H9 (cell line): ENCODE measurements around the gene MSI2. TPM values are rescaled to one million over a fixed set of nuclear protein-coding genes. Genes with fewer than 3 reads are reported as not detected.

Experiments used
- DNase-seq: peaks from one replicate; pipeline ENCODE4 v3.0.0-alpha.2; 2017
- H2AFZ ChIP-seq: one replicate; pipeline ENCODE4 v1.6.1; 2013; ENCODE audit warnings: mild to moderate bottlenecking, low read length, control low read depth, moderate library complexity
- H2AK5ac ChIP-seq: 2 replicates; pipeline ENCODE4 v1.6.1; 2013; ENCODE audit warnings: low read length, control low read depth, mixed read lengths; ENCODE audit not compliant: insufficient read length
- H2BK120ac ChIP-seq: one replicate; pipeline ENCODE4 v1.6.1; 2013; ENCODE audit warnings: low read depth, mild to moderate bottlenecking, low read length, control low read depth, inconsistent platforms; ENCODE audit not compliant: poor library complexity, severe bottlenecking
- H2BK12ac ChIP-seq: 2 replicates; pipeline ENCODE4 v1.6.1; 2013; ENCODE audit warnings: low read length, control low read depth, mixed read lengths, low read depth; ENCODE audit not compliant: insufficient read length
- H2BK15ac ChIP-seq: 2 replicates; pipeline ENCODE4 v1.6.1; 2013; ENCODE audit warnings: low read depth, low read length, control low read depth
- H2BK20ac ChIP-seq: one replicate; pipeline ENCODE4 v1.6.1; 2013; ENCODE audit warnings: low read depth, mild to moderate bottlenecking, low read length, control low read depth, inconsistent platforms; ENCODE audit not compliant: poor library complexity, severe bottlenecking
- H2BK5ac ChIP-seq: 2 replicates; pipeline ENCODE4 v1.6.1; 2013; ENCODE audit warnings: low read length, control low read depth, mixed read lengths; ENCODE audit not compliant: insufficient read length
- H3K14ac ChIP-seq: 2 replicates; pipeline ENCODE4 v1.6.1; 2013; ENCODE audit warnings: low read length, control low read depth; ENCODE audit not compliant: insufficient read depth
- H3K18ac ChIP-seq: 2 replicates; pipeline ENCODE4 v1.6.1; 2013; ENCODE audit warnings: low read depth, mild to moderate bottlenecking, mixed read lengths, low read length, control low read depth; ENCODE audit not compliant: insufficient read length
- H3K23ac ChIP-seq: 2 replicates; pipeline ENCODE4 v1.6.1; 2013; ENCODE audit warnings: low read length, control low read depth, mixed read lengths, low read depth; ENCODE audit not compliant: insufficient read length
- H3K23me2 ChIP-seq: 2 replicates; pipeline ENCODE4 v1.6.1; 2013; ENCODE audit warnings: low read depth, mild to moderate bottlenecking, mixed read lengths, low read length, control low read depth; ENCODE audit not compliant: insufficient read length, poor library complexity, severe bottlenecking
- H3K27ac ChIP-seq: 2 replicates; pipeline ENCODE4 v1.5.1; 2013; ENCODE audit warnings: low read length, control low read depth, mixed read lengths, low read depth; ENCODE audit not compliant: insufficient read length
- H3K27me3 ChIP-seq: 2 replicates; pipeline ENCODE4 v1.6.1; 2013; ENCODE audit warnings: low read length, control low read depth, inconsistent platforms; ENCODE audit not compliant: insufficient read depth
- H3K4ac ChIP-seq: 2 replicates; pipeline ENCODE4 v1.6.1; 2013; ENCODE audit warnings: low read depth, mild to moderate bottlenecking, control low read depth, inconsistent platforms, low read length, moderate library complexity
- H3K4me1 ChIP-seq: 2 replicates; pipeline ENCODE4 v1.6.1; 2013; ENCODE audit warnings: low read length, control low read depth, inconsistent platforms; ENCODE audit not compliant: insufficient read depth
- H3K4me2 ChIP-seq: 2 replicates; pipeline ENCODE4 v1.6.1; 2013; ENCODE audit warnings: low read length, control low read depth, mixed read lengths; ENCODE audit not compliant: insufficient read length, insufficient read depth
- H3K56ac ChIP-seq: 2 replicates; pipeline ENCODE4 v1.6.1; 2013; ENCODE audit warnings: low read depth, mild to moderate bottlenecking, mixed read lengths, low read length, control low read depth; ENCODE audit not compliant: insufficient read length
- H3K79me1 ChIP-seq: 2 replicates; pipeline ENCODE4 v1.6.1; 2013; ENCODE audit warnings: low read depth, mild to moderate bottlenecking, moderate library complexity, low read length, control low read depth, inconsistent platforms; ENCODE audit not compliant: insufficient read depth, poor library complexity, severe bottlenecking
- H3K79me2 ChIP-seq: 2 replicates; pipeline ENCODE4 v1.6.1; 2013; ENCODE audit warnings: low read length, control low read depth, inconsistent platforms; ENCODE audit not compliant: insufficient read depth
- H3K9ac ChIP-seq: 2 replicates; pipeline ENCODE4 v1.6.1; 2013; ENCODE audit warnings: low read length, control low read depth, mixed read lengths; ENCODE audit not compliant: insufficient read length; ENCODE audit errors: extremely low read depth
- H3K9me3 ChIP-seq: one replicate; pipeline ENCODE4 v1.6.1; 2013; ENCODE audit warnings: low read depth, low read length, inconsistent platforms; ENCODE audit not compliant: control insufficient read depth
- H3T11ph ChIP-seq: one replicate; pipeline ENCODE4 v1.6.1; 2013; ENCODE audit warnings: mild to moderate bottlenecking, low read length, control low read depth, inconsistent platforms
- H4K20me1 ChIP-seq: one replicate; pipeline ENCODE4 v1.6.1; 2013; ENCODE audit not compliant: control insufficient read depth, insufficient read length, insufficient read depth
- H4K5ac ChIP-seq: 2 replicates; pipeline ENCODE4 v1.6.1; 2013; ENCODE audit warnings: low read depth, mild to moderate bottlenecking, mixed read lengths, low read length, control low read depth; ENCODE audit not compliant: insufficient read length
- H4K8ac ChIP-seq: replicated peaks from 2 replicates; pipeline ENCODE4 v1.6.1; 2013; ENCODE audit warnings: low read length, control low read depth, mixed read lengths, low read depth; ENCODE audit not compliant: insufficient read length
- H4K91ac ChIP-seq: 2 replicates; pipeline ENCODE4 v1.6.1; 2013; ENCODE audit warnings: low read depth, mild to moderate bottlenecking, moderate library complexity, mixed read lengths, low read length, control low read depth; ENCODE audit not compliant: insufficient read length
- H3K27ac Mint-ChIP-seq, 3 experiments: 2 replicates in 2 of 3; 3 replicates in 1 of 3; pipeline ENCODE4 v1.8.0; 2020 to 2021; ENCODE audit warnings: mixed read lengths in 3 of 3, mild to moderate bottlenecking in 1 of 3, moderate library complexity in 1 of 3
- H3K27me3 Mint-ChIP-seq: 2 replicates; pipeline ENCODE4 v1.8.0; 2021; ENCODE audit warnings: low read depth, mild to moderate bottlenecking, moderate library complexity, mixed read lengths
- H3K36me3 Mint-ChIP-seq, 3 experiments: 2 replicates in 2 of 3; 3 replicates in 1 of 3; pipeline ENCODE4 v1.8.0; 2020 to 2021; ENCODE audit warnings: low read depth in 3 of 3, mixed read lengths in 3 of 3; ENCODE audit not compliant: insufficient read depth in 1 of 3
- H3K4me1 Mint-ChIP-seq, 2 experiments: 2 replicates each; pipeline ENCODE4 v1.8.0; 2020; ENCODE audit warnings: mixed read lengths in 2 of 2
- H3K4me3 Mint-ChIP-seq, 2 experiments: 2 replicates in 1 of 2; 3 replicates in 1 of 2; pipeline ENCODE4 v1.8.0; 2020 to 2021; ENCODE audit warnings: mild to moderate bottlenecking in 2 of 2, mixed read lengths in 2 of 2, moderate library complexity in 1 of 2
- H3K9me3 Mint-ChIP-seq, 2 experiments: 2 replicates in 1 of 2; 3 replicates in 1 of 2; pipeline ENCODE4 v1.8.0; 2020; ENCODE audit warnings: mild to moderate bottlenecking in 2 of 2, mixed read lengths in 2 of 2, moderate library complexity in 1 of 2
- CTCF ChIP-seq: fragments of 200-600 bp; sonication (generic); conservative IDR thresholded peaks from 3 replicates; pipeline ENCODE4 v1.8.0; 2021; ENCODE audit warnings: antibody characterized with exemption, mild to moderate bottlenecking
- WGBS: extraction: QIAGEN DNeasy Blood & Tissue Kit; methylation state at CpG from one replicate; pipeline ENCODE4 v1.1.7; 2013; ENCODE audit warnings: missing lambda C conversion rate, low lambda C conversion rate, mixed read lengths; ENCODE audit not compliant: insufficient read length; ENCODE audit errors: extremely low coverage; 5-methylcytosine and 5-hydroxymethylcytosine counted together
- total RNA-seq: library from RNA; stranded (reverse); gene quantifications from 2 replicates; pipeline ENCODE4 v1.2.1, GENCODE V29; 2021

Gene MSI2
- total RNA-seq, 1 experiment from 2014 or later = 98.5 TPM

- H2BK15ac ChIP-seq = no peak overlapping the region
- WGBS = no CpG with 5 or more reads among the region's 4 CpGs
- H3K18ac ChIP-seq = no peak overlapping the region
- no peak overlapping the region for H2BK20ac ChIP-seq
- H3K4me3 Mint-ChIP-seq = no peak overlapping the region
- no peak for DNase-seq
- H3K23ac ChIP-seq = no peak overlapping the region
- no peak for TF ChIP-seq CTCF
- H2AFZ ChIP-seq = no peak overlapping the region
- H2AK5ac ChIP-seq = no peak overlapping the region
- peak overlapping the region; percentile 57; the same call in 1 of the 2 replicates for H3K14ac ChIP-seq
- no peaks in the 10 kb centered on the region for H3K9me3 ChIP-seq
- H3K79me1 ChIP-seq = no peaks in the 10 kb centered on the region
- H3K56ac ChIP-seq = no peak overlapping the region
- H4K5ac ChIP-seq = no peak overlapping the region
- H3K27me3 Mint-ChIP-seq = no peaks in the 10 kb centered on the region
- no peaks in the 10 kb centered on the region for H3K23me2 ChIP-seq
- no peak overlapping the region for H4K91ac ChIP-seq
- H2BK120ac ChIP-seq = no peak overlapping the region
- no peaks in the 10 kb centered on the region for H3K79me2 ChIP-seq
- no peaks in the 10 kb centered on the region; a peak in 1 of 7 replicates for H3K36me3 Mint-ChIP-seq
- H3K27me3 ChIP-seq = no peaks in the 10 kb centered on the region
- no peak overlapping the region for H4K8ac ChIP-seq
- no peak overlapping the region for H3K9ac ChIP-seq
- H3K27ac Mint-ChIP-seq = no peak overlapping the region
- H4K20me1 ChIP-seq = no peaks in the 10 kb centered on the region
- H2BK5ac ChIP-seq = no peak overlapping the region
- no peak overlapping the region for H3K4me2 ChIP-seq
- no peak overlapping the region for H3K27ac ChIP-seq
- no peak overlapping the region for H3T11ph ChIP-seq
- H3K4me1 Mint-ChIP-seq = peaks cover 38 to 52% of the 10 kb centered on the region in 2 experiments
- peaks cover 8% of the 10 kb centered on the region; the same call in 1 of the 2 replicates for H3K4me1 ChIP-seq
- no peak overlapping the region for H2BK12ac ChIP-seq
- H3K4ac ChIP-seq = no peak overlapping the region
- H3K9me3 Mint-ChIP-seq = no peaks in the 10 kb centered on the region
These were observed 301.1 kb downstream of the MSI2 start for GRCh38 chr17:57557416-57557815.
